Mononuclear cell (primary cell): ENCODE results near the gene ITIH3. TPM values are rescaled to one million over a fixed set of nuclear protein-coding genes. Genes with fewer than 3 reads are reported as not detected.

Experiments
- H3K27me3 ChIP-seq: 2 replicates; pipeline ENCODE4 v1.6.0; 2011; ENCODE audit warnings: low read length, control low read depth; ENCODE audit not compliant: insufficient read depth
- H3K4me1 ChIP-seq: 2 replicates; pipeline ENCODE4 v1.5.1; 2011; ENCODE audit warnings: mild to moderate bottlenecking, low read length, control low read depth; ENCODE audit not compliant: insufficient read depth
- H3K4me3 ChIP-seq: 2 replicates; pipeline ENCODE4 v1.5.1; 2011; ENCODE audit warnings: mild to moderate bottlenecking, low read length, moderate library complexity
- H3K9me3 ChIP-seq: 2 replicates; pipeline ENCODE4 v1.5.1; 2011; ENCODE audit warnings: low read depth, mild to moderate bottlenecking, control low read depth, low read length
- total RNA-seq: library from RNA; depleted of rRNA; stranded (reverse); fragments of >200 nt; gene quantifications from one replicate; pipeline ENCODE4 v1.2.3, GENCODE V29; 2012

Gene ITIH3
- total RNA-seq, 1 donor, result not detected

GRCh38 chr3:52849656-52850055 is 55.1 kb downstream of the ITIH3 start:
- Histone ChIP-seq H3K4me3 (no peak overlapping the region), H3K4me1 (peaks cover 7% of the 10 kb centered on the region), H3K27me3 (no peaks in the 10 kb centered on the region), H3K9me3 (no peaks in the 10 kb centered on the region)

DNA sequence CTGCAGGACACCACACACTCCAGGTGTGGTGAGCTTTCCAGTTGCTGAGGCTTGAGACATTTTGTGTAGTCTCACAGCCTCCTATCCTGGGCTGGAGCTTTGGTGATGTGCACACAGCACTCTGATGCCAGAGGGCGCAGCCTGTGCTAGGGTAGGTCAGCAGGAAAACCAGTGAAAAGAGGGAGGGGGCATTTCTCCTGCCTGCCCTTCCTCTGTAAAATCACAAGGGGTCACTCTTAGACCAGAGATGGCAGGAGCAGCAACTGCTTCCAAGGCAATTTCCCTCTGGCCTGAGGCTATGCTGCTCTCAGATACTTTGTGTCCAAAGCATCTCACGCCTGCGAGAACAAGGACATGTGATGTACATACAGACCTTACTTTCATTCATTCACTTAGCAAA is 56.8 kb downstream of the ITIH3 start:
- Histone ChIP-seq H3K4me3 (no peak overlapping the region), H3K27me3 (no peaks in the 10 kb centered on the region), H3K4me1 (no peaks in the 10 kb centered on the region), H3K9me3 (no peaks in the 10 kb centered on the region)

- Histone ChIP-seq H3K4me1 (no peaks in the 10 kb centered on the region), H3K4me3 (no peak overlapping the region), H3K9me3 (no peaks in the 10 kb centered on the region), H3K27me3 (no peaks in the 10 kb centered on the region)
Observed at GRCh38 chr3:52852419-52852818, 57.8 kb downstream of the ITIH3 start.

DNA sequence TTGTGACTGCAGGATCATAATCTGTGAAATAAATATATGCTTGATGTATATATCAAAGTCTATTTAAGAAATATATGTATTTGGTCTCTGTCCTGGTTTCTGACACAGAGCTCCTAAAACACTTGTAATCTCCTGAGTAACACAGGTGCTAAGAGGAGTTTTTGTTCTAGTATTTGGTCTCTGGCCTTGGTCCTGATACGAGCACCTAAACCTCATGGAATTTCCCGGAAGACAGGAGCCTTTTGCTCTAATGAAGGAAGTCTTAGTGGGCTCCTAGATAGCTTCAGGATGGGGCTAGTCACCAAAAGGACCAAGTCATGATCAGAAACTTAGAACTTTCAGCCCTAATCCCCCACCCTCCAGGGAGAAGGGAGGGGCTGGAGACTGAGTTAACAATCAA is 59.4 kb downstream of the ITIH3 start:
- no peaks in the 10 kb centered on the region for H3K4me1 ChIP-seq
- no peaks in the 10 kb centered on the region for H3K9me3 ChIP-seq
- no peak overlapping the region for H3K4me3 ChIP-seq
- no peaks in the 10 kb centered on the region for H3K27me3 ChIP-seq

DNA sequence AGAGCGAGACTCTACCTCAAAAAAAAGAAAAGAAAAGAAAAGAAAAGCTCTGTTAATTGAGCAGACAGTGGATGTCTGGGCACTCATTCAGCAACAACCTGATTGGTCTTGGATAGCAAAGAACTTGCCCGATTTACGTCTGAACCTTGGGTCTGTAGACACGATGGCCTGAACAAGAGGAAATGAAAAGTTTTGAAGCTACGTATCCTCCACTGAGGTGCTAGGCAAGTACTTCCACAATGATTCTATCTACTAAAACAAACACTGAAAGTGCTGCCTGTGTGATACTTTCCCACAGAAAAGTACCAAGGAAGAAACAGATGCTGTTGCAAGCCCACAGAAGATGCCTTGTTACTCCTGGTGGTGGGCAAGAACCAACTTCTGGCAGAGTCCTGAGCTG is 62.1 kb downstream of the ITIH3 start:
- no peaks in the 10 kb centered on the region for H3K4me1 ChIP-seq
- no peaks in the 10 kb centered on the region for H3K27me3 ChIP-seq
- no peaks in the 10 kb centered on the region for H3K9me3 ChIP-seq
- H3K4me3 ChIP-seq, result no peak overlapping the region

DNA sequence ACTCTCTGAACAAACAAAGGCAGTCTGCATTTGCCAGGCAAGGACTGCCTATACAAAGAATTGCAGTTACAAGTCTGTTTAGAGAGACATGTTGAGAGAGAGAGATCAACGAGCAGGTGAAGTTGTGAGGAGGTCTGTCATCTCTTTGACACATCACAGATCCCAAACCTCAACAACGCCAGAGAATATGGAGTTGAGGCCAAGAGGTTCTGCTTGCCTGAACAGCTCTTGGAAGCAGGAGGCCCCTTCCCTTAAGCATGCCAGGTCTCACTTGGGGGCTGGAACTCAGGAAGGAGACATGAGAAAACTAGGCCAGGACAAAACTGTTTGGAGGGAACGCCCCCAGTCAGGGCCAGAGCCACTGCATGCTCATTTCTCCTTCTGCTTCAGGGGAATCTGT is 62.5 kb downstream of the ITIH3 start:
- Histone ChIP-seq H3K4me1 (no peaks in the 10 kb centered on the region), H3K9me3 (no peaks in the 10 kb centered on the region), H3K27me3 (no peaks in the 10 kb centered on the region), H3K4me3 (no peak overlapping the region)

GRCh38 chr3:52857864-52858263 is 63.3 kb downstream of the ITIH3 start:
- Histone ChIP-seq H3K4me1 (no peaks in the 10 kb centered on the region), H3K4me3 (no peak overlapping the region), H3K9me3 (no peaks in the 10 kb centered on the region), H3K27me3 (no peaks in the 10 kb centered on the region)

Other genes with a start within 250 kb of the ITIH3 start
- 48.7 TPM for gene PBRM1, start 108.9 kb upstream of the ITIH3 start, total RNA-seq
- 110 TPM for gene GNL3, start 108.8 kb upstream of the ITIH3 start, total RNA-seq
- gene GLT8D1, start 89.0 kb upstream of the ITIH3 start, total RNA-seq, result 7.6 TPM
- gene SPCS1, start 88.7 kb upstream of the ITIH3 start, total RNA-seq, result 44.7 TPM
- 12.3 TPM for gene NEK4, start 23.9 kb upstream of the ITIH3 start, total RNA-seq
- gene ITIH1, start 17.2 kb upstream of the ITIH3 start, total RNA-seq, result 0.52 TPM
- 10.9 TPM for gene ITIH4, start 35.9 kb downstream of the ITIH3 start, total RNA-seq
- 2.1 TPM for gene MUSTN1, start 40.2 kb downstream of the ITIH3 start, total RNA-seq
- 27.3 TPM for gene STIMATE, start 102.8 kb downstream of the ITIH3 start, total RNA-seq